ENCODE measurements around the gene TEX50.

DNA sequence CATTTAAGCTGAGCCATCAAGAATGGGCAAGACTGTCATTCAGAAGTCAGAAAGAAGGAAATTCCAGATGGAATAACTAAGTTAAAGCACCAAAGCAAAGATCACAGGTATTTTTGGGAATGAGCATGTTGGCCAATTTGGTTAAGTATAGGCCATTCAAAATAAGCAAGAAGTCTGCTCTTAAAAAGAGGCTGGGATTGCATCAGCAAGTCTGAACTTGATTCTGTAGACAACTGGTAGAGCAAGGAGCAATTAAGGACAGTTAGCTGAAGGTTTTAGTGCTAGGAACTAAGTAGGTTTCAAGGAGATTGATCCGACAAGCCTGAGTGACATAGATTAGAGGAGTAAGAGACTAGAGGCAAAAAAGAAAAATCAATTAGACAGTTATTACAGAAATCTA, 26.1 kb downstream of the TEX50 start:
- TF ChIP-seq CBX3 (IDR thresholded peaks at IDR 0.05; ENCODE audit: low read depth) (no peak), REST (IDR thresholded peaks at IDR 0.05; ENCODE audit: low read depth) (no peak), EZH2phosphoT487 (IDR thresholded peaks at IDR 0.05; ENCODE audit: borderline replicate concordance) (no peak), POLR2A (IDR thresholded peaks at IDR 0.05; ENCODE audit: borderline replicate concordance, extremely low read depth, insufficient read depth, insufficient read length) (no peak), JUND (IDR thresholded peaks at IDR 0.05) (no peak)
- TF ChIP-seq, protein P1, sequence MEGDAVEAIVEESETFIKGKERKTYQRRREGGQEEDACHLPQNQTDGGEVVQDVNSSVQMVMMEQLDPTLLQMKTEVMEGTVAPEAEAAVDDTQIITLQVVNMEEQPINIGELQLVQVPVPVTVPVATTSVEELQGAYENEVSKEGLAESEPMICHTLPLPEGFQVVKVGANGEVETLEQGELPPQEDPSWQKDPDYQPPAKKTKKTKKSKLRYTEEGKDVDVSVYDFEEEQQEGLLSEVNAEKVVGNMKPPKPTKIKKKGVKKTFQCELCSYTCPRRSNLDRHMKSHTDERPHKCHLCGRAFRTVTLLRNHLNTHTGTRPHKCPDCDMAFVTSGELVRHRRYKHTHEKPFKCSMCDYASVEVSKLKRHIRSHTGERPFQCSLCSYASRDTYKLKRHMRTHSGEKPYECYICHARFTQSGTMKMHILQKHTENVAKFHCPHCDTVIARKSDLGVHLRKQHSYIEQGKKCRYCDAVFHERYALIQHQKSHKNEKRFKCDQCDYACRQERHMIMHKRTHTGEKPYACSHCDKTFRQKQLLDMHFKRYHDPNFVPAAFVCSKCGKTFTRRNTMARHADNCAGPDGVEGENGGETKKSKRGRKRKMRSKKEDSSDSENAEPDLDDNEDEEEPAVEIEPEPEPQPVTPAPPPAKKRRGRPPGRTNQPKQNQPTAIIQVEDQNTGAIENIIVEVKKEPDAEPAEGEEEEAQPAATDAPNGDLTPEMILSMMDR (IDR thresholded peaks at IDR 0.05 in 2 of 3, conservative IDR thresholded peaks at IDR 0.05 in 1 of 3; ENCODE audit: borderline replicate concordance in 1 of 3, insufficient read depth in 1 of 3, low read depth in 2 of 3, low read length in 2 of 3) = no peak
